Activated B cell treated with CpG ODN at 0.5 μM for 24 hours (primary cell): ENCODE data around the gene ARMC12. TPM values are rescaled to one million over a fixed set of nuclear protein-coding genes. Genes with fewer than 3 reads are reported as not detected.
A peak's percentile ranks its signal among the peaks of the same experiment; 100 is the strongest.
"Not testable (repeated sequence)": the region's sequence is repeated elsewhere in the genome, so short reads cannot be mapped to it uniquely, and the experiment has no call there.

ENCODE experiments used
- ATAC-seq: fragments of 200-7000 bp; cut with Tn5 transposase; one replicate; pipeline ENCODE4 v1.10.0; 2021; ENCODE audit warnings: low read depth, mild to moderate bottlenecking, moderate library complexity
- CTCF ChIA-PET: fragments of 350-600 bp; sonication (Branson Sonifier 250); formaldehyde crosslinking; loops from one replicate; lab custom pipeline; 2021; ENCODE audit warnings: antibody characterized with exemption; lab: Charles Lee
- POLR2A ChIA-PET: fragments of 350-600 bp; sonication (Branson Sonifier 250); formaldehyde crosslinking; loops from one replicate; lab custom pipeline; 2021; ENCODE audit warnings: antibody characterized with exemption; lab: Charles Lee
- DNase-seq: peaks from one replicate; pipeline ENCODE4 v3.0.0; 2022
- H3K27ac Mint-ChIP-seq: one replicate; pipeline ENCODE4 v1.8.0; 2020; ENCODE audit warnings: mixed read lengths
- H3K27me3 Mint-ChIP-seq: one replicate; pipeline ENCODE4 v1.8.0; 2021; ENCODE audit warnings: mixed read lengths
- H3K36me3 Mint-ChIP-seq: one replicate; pipeline ENCODE4 v1.8.0; 2021; ENCODE audit warnings: low read depth, mixed read lengths
- H3K4me1 Mint-ChIP-seq: one replicate; pipeline ENCODE4 v1.8.0; 2021; ENCODE audit warnings: mixed read lengths
- H3K4me3 Mint-ChIP-seq: one replicate; pipeline ENCODE4 v1.8.0; 2020; ENCODE audit warnings: mild to moderate bottlenecking, mixed read lengths
- H3K9me3 Mint-ChIP-seq: one replicate; pipeline ENCODE4 v1.8.0; 2020; ENCODE audit warnings: mixed read lengths
- intact Hi-C: fragments of 100-400 bp; cut with micrococcal nuclease; formaldehyde crosslinking; loops from one replicate; pipeline ENCODE4 v1.15.1; 2024
- total RNA-seq: library from RNA; stranded (reverse); gene quantifications from 2 replicates; pipeline ENCODE4 v1.2.3, GENCODE V29; 2022
- TF ChIP-seq, protein P1 (sequence below): fragments of 200-600 bp; IDR thresholded peaks from one replicate; pipeline ENCODE4 v1.8.0; 2022; ENCODE audit warnings: antibody characterized with exemption, mild to moderate bottlenecking

ARMC12 gene
- total RNA-seq, 1 donor from 2014 or later = 0.89 TPM

DNA sequence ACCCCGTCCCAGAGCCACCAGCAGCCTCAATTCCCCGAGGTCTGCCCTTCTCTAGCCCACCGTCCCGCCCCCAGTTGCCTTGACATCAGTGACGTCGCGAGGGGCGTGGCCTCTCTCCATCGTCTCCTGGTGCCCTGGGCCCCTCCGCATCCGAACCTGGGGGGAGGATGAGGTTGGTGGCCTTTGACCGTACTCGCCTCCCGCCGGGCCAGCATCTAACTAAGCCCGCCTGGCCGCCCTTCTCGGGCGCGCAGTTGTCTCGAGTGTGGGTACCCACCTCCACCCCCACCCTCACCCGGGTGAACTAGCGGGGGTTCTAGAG lies 5.5 kb upstream of the ARMC12 start:
- TF ChIP-seq, protein P1, sequence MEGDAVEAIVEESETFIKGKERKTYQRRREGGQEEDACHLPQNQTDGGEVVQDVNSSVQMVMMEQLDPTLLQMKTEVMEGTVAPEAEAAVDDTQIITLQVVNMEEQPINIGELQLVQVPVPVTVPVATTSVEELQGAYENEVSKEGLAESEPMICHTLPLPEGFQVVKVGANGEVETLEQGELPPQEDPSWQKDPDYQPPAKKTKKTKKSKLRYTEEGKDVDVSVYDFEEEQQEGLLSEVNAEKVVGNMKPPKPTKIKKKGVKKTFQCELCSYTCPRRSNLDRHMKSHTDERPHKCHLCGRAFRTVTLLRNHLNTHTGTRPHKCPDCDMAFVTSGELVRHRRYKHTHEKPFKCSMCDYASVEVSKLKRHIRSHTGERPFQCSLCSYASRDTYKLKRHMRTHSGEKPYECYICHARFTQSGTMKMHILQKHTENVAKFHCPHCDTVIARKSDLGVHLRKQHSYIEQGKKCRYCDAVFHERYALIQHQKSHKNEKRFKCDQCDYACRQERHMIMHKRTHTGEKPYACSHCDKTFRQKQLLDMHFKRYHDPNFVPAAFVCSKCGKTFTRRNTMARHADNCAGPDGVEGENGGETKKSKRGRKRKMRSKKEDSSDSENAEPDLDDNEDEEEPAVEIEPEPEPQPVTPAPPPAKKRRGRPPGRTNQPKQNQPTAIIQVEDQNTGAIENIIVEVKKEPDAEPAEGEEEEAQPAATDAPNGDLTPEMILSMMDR = no peak
- intact Hi-C loops = loop anchor here (1.0 to 5.0 kb wide), 4 partner anchors 12 to 389 kb away; partner anchors contain the start of genes FANCE, FKBP5 and PPARD
- ATAC-seq (peak; percentile 70), DNase-seq (peak; percentile 97)
- Mint-ChIP-seq H3K9me3 (no peaks in the 10 kb centered on the region), H3K4me1 (peaks cover 65% of the 10 kb centered on the region), H3K36me3 (no peaks in the 10 kb centered on the region), H3K4me3 (peak overlapping the region; percentile 90), H3K27me3 (no peaks in the 10 kb centered on the region), H3K27ac (peak overlapping the region; percentile 93)
- POLR2A ChIA-PET = interaction anchor here (0.6 to 2.2 kb wide), 10 partner anchors 11 to 1059 kb away, joined by 3 to 31 read pairs (median 4); partner anchors contain the start of genes FKBP5 and MAPK14
- CTCF ChIA-PET = interaction anchor here (1.0 to 3.5 kb wide), 4 partner anchors 11 to 208 kb away, joined by 3 to 26 read pairs (median 4); no protein-coding TSS in a partner anchor

DNA sequence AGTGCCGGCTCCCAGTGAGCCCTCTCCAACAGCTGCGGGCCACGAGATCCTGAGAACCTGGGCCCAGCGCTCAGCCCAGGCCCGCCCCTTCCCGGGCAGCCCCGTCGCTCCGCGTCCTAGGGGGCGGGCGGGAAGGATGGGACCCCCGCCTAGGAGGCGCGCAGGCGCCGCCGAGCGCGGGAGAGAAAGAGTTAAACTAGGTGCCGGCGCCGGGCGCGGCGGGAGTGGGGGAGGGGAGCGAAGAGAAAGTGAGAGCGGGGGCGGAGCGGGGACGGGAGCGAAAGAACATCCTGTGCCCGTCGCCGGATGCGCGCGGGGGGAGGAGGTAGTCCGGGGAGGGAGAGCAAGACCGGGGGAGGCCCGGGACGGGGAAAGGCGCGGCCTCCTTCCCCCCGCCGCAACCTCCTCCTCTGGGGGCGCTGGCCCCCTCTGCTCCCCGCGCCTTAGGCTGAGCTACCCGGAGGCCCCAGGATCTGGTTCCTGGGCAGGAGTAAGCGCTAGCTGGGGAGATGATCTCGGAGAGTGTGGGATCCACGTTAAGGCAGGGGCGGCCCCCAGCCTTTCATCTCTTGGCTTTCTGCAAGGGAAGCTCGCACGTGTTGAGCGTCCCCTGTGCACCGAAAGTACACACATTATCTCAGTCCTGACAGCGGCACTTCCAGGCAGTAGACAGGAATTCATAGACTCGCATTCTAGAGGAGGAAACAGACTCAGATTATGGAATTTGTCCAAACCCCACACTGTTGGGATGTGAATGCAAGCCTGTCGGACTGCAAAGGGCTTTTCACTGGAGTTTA lies 4.9 kb upstream of the ARMC12 start:
- POLR2A ChIA-PET = interaction anchor here (0.6 to 2.2 kb wide), 15 partner anchors 12 to 1060 kb away, joined by 3 to 31 read pairs (median 4); partner anchors contain the start of genes FKBP5 and MAPK14
- peak; percentile 69 for ATAC-seq
- H3K9me3 Mint-ChIP-seq = no peaks in the 10 kb centered on the region
- H3K4me3 Mint-ChIP-seq = peak overlapping the region; percentile 90
- H3K27ac Mint-ChIP-seq = peak overlapping the region; percentile 93
- peaks cover 62% of the 10 kb centered on the region for H3K4me1 Mint-ChIP-seq
- TF ChIP-seq, protein P1 = no peak
- peak; percentile 93 for DNase-seq
- intact Hi-C loops = loop anchor here (1.0 to 5.0 kb wide), 4 partner anchors 13 to 390 kb away; partner anchors contain the start of genes FANCE, FKBP5 and PPARD
- H3K36me3 Mint-ChIP-seq = no peaks in the 10 kb centered on the region
- no peaks in the 10 kb centered on the region for H3K27me3 Mint-ChIP-seq
- CTCF ChIA-PET = interaction anchor here (0.7 to 3.5 kb wide), 7 partner anchors 12 to 265 kb away, joined by 3 to 26 read pairs (median 3); no protein-coding TSS in a partner anchor

DNA sequence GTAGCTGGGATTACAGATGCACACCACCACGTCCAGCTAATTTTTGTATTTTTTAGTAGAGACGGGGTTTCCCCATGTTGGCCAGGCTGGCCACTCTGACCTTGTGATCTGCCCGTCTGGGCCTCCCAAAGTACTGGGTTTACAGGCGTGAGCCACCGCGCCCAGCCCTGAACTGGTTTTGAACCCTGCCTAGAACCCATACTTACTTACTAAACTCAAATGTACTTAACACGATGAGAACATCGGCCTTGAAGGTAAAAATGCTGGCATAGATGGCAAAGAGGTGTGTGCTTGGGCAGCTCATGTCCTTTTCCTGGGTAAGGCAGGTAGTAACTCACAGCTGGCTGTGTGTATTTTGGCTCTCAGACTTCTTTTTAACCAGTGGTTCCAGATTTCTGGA lies 3.2 kb upstream of the ARMC12 start:
- peaks cover 57% of the 10 kb centered on the region for H3K4me1 Mint-ChIP-seq
- no peak for DNase-seq
- H3K27me3 Mint-ChIP-seq = no peaks in the 10 kb centered on the region
- H3K4me3 Mint-ChIP-seq = no peak overlapping the region
- TF ChIP-seq, protein P1 = no peak
- intact Hi-C loops = loop anchor here (5.0 kb wide), 1 partner anchor 391 kb away; the partner anchor contains the start of gene PPARD
- ATAC-seq = no peak
- ChIA-PET CTCF (interaction anchor here (0.8 to 4.6 kb wide), 8 partner anchors 15 to 361 kb away, joined by 3 to 37 read pairs (median 4); no protein-coding TSS in a partner anchor), POLR2A (interaction anchor here (0.6 to 1.8 kb wide), 4 partner anchors 14 to 391 kb away, joined by 3 to 4 read pairs (median 4); partner anchors contain the start of gene FKBP5)
- H3K36me3 Mint-ChIP-seq = no peaks in the 10 kb centered on the region
- H3K27ac Mint-ChIP-seq = no peak overlapping the region
- H3K9me3 Mint-ChIP-seq = no peaks in the 10 kb centered on the region

DNA sequence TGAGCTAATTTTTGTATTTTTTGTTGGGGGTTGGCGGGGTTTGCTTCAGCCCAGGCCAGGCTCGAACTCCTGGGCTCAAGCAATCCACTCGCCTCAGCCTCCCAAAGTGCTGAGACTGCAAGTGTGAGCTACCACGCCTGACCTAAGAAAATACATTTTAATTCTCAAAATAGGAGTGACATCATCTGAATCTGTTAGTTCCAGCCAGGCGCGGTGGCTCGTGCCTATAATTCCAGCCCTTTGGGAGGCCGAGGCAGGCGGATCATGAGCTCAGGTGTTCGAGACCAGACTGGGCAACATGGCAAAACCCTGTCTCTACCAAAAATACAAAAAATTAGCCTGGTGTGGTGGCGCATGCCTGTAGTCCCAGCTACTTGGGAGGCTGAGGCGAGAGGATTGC lies 2.5 kb upstream of the ARMC12 start:
- not testable (repeated sequence) for ATAC-seq, H3K27me3 Mint-ChIP-seq, DNase-seq, H3K36me3 Mint-ChIP-seq, H3K27ac Mint-ChIP-seq, H3K4me3 Mint-ChIP-seq, H3K9me3 Mint-ChIP-seq
- intact Hi-C loops = loop anchor here (5.0 kb wide), 1 partner anchor 392 kb away; the partner anchor contains the start of gene PPARD
- ChIA-PET CTCF (interaction anchor here (0.8 to 4.6 kb wide), 6 partner anchors 49 to 361 kb away, joined by 3 to 37 read pairs (median 3); no protein-coding TSS in a partner anchor), POLR2A (interaction anchor here (1.8 kb wide), 1 partner anchor 45 kb away, joined by 4 read pairs; the partner anchor contains the start of gene FKBP5)
- H3K4me1 Mint-ChIP-seq = peaks cover 50% of the 10 kb centered on the region

DNA sequence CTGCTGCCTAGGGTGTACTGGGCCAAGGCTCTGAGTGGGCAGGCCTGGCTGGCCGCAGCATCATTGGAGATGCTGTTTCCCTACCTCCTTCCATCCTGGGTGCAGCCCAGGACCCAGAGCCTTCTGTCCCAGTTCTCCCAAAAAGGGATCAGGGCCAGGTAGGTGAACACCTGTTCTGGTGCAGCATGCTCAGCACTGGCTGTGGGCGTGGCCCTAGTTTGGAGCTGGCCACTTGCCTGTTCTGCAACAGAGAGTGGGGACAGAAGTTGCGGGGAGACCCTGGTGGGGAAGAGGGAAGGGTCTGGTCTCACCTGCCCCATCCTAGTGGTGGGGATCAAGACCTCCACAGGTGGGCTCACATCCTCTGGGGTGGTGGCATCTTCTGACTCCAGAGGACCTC lies 1.4 kb upstream of the ARMC12 start:
- Mint-ChIP-seq H3K4me3 (no peak overlapping the region), H3K36me3 (no peaks in the 10 kb centered on the region), H3K27me3 (no peaks in the 10 kb centered on the region), H3K27ac (no peak overlapping the region), H3K4me1 (peaks cover 39% of the 10 kb centered on the region), H3K9me3 (no peaks in the 10 kb centered on the region)
- ChIA-PET CTCF (interaction anchor here (1.0 to 5.8 kb wide), 9 partner anchors 16 to 433 kb away, joined by 3 to 177 read pairs (median 9); no protein-coding TSS in a partner anchor), POLR2A (interaction anchor here (1.1 kb wide), 1 partner anchor 16 kb away, joined by 3 read pairs; no protein-coding TSS in a partner anchor)
- DNase-seq = no peak
- intact Hi-C loops = loop anchor here (5.0 kb wide), 1 partner anchor 133 kb away; no protein-coding TSS in a partner anchor
- no peak for ATAC-seq
- TF ChIP-seq, protein P1 = no peak
